Measurements from ENCODE around the gene TTLL6. TPM values are rescaled to one million over a fixed set of nuclear protein-coding genes. Genes with fewer than 3 reads are reported as not detected.

TTLL6 gene
- total RNA-seq, 1 experiment from 2014 or later = 3.4 TPM

- TF ChIP-seq ZNF425 (CRISPR knock-in tag; conservative IDR thresholded peaks at IDR 0.05) = no peak
These were observed 101.3 kb downstream of the TTLL6 start (continued) for GRCh38 chr17:48715496-48716399.

Small RNA genes lying within 50 kb of the gene (microRNA-seq; reads per million reads assigned to microRNA genes)
- not detected for gene MIR3185 (ENCODE audit: borderline number of aligned reads)

Other genes with a start within 250 kb of the TTLL6 start
- gene HOXB4, start 238.9 kb downstream of the TTLL6 start, total RNA-seq (2021) = 0.04 TPM in 1 of 3 replicates, not detected in the others
- 0.09 to 0.30 TPM (median 0.11 TPM) in 3 replicates for gene HOXB3, start 227.0 kb downstream of the TTLL6 start, total RNA-seq (2021)
- gene HOXB5, start 223.4 kb downstream of the TTLL6 start, total RNA-seq (2021) = not detected in 3 replicates
- gene HOXB6, start 212.2 kb downstream of the TTLL6 start, total RNA-seq (2021) = 0.11 TPM in 1 of 3 replicates, not detected in the others
- gene HOXB7, start 206.2 kb downstream of the TTLL6 start, total RNA-seq (2021) = 0.14 TPM in 1 of 3 replicates, not detected in the others
- not detected in 3 replicates for gene HOXB8, start 201.9 kb downstream of the TTLL6 start, total RNA-seq (2021)
- gene HOXB9, start 190.9 kb downstream of the TTLL6 start, total RNA-seq (2021) = 0.09 to 0.24 TPM (median 0.09 TPM) in 3 replicates
- 35.2 to 60.8 TPM (median 37.9 TPM) in 3 replicates for gene PRAC1, start 94.7 kb downstream of the TTLL6 start, total RNA-seq (2021)
- gene PRAC2, start 94.0 kb downstream of the TTLL6 start, total RNA-seq (2021) = 8.0 to 22.3 TPM (median 9.2 TPM) in 3 replicates
- 1.6 to 2.8 TPM (median 1.7 TPM) in 3 replicates for gene HOXB13, start 88.5 kb downstream of the TTLL6 start, total RNA-seq (2021)
- 27.0 to 32.6 TPM (median 31.2 TPM) in 3 replicates for gene CALCOCO2, start 13.8 kb upstream of the TTLL6 start, total RNA-seq (2021)
- 141 to 156 TPM (median 144 TPM) in 3 replicates for gene ATP5MC1, start 75.6 kb upstream of the TTLL6 start, total RNA-seq (2021)
- 65.1 to 69.7 TPM (median 68.4 TPM) in 3 replicates for gene UBE2Z, start 91.2 kb upstream of the TTLL6 start, total RNA-seq (2021)
- 116 to 136 TPM (median 127 TPM) in 3 replicates for gene SNF8, start 127.6 kb upstream of the TTLL6 start, total RNA-seq (2021)
- 0.39 TPM in 1 of 3 replicates, not detected in the others for gene GIP, start 151.4 kb upstream of the TTLL6 start, total RNA-seq (2021)
- gene IGF2BP1, start 180.2 kb upstream of the TTLL6 start, total RNA-seq (2021) = 392 to 434 TPM (median 423 TPM) in 3 replicates

Measured in WTC11 (cell line).